NCI-H1694 treated with DMSO at 0.1 percent for 48 hours (cell line): Measurements from ENCODE around the gene MYO7A.

Experiments
- DNase-seq: peaks from one replicate; lab custom pipeline; 2025; lab: John Stamatoyannopoulos, UW

MYO7A gene

GRCh38 chr11:77167791-77168190 is 39.7 kb downstream of the MYO7A start:
- DNase-seq, result no peak

- DNase-seq, result no peak
Observed at GRCh38 chr11:77170107-77170506, 42.1 kb downstream of the MYO7A start.

- no peak for DNase-seq
Observed at GRCh38 chr11:77171254-77171653, 43.2 kb downstream of the MYO7A start.

- DNase-seq, result no peak
Observed at GRCh38 chr11:77171885-77172665, 44.0 kb downstream of the MYO7A start.

- no peak for DNase-seq
Observed at GRCh38 chr11:77172666-77172982, 44.6 kb downstream of the MYO7A start.

- DNase-seq, result no peak
Observed at GRCh38 chr11:77173494-77173893, 45.4 kb downstream of the MYO7A start.

GRCh38 chr11:77174559-77174958 is 46.5 kb downstream of the MYO7A start:
- no peak for DNase-seq

GRCh38 chr11:77175021-77175842 is 47.2 kb downstream of the MYO7A start:
- DNase-seq, result no peak

GRCh38 chr11:77175869-77176539 is 48.0 kb downstream of the MYO7A start:
- DNase-seq, result no peak

GRCh38 chr11:77176996-77177395 is 49.0 kb downstream of the MYO7A start:
- no peak for DNase-seq

- DNase-seq, result no peak
Observed at GRCh38 chr11:77178150-77178549, 50.1 kb downstream of the MYO7A start.

GRCh38 chr11:77179048-77179447 is 51.0 kb downstream of the MYO7A start:
- DNase-seq, result no peak

GRCh38 chr11:77179681-77180080 is 51.6 kb downstream of the MYO7A start:
- no peak for DNase-seq

- DNase-seq, result no peak
Observed at GRCh38 chr11:77180346-77180745, 52.3 kb downstream of the MYO7A start.

GRCh38 chr11:77181226-77181625 is 53.2 kb downstream of the MYO7A start:
- no peak for DNase-seq

GRCh38 chr11:77181799-77182541 is 53.9 kb downstream of the MYO7A start:
- DNase-seq, result no peak

- no peak for DNase-seq
Observed at GRCh38 chr11:77182542-77183430, 54.7 kb downstream of the MYO7A start.

GRCh38 chr11:77183431-77183984 is 55.5 kb downstream of the MYO7A start:
- DNase-seq, result no peak

- DNase-seq, result no peak
Observed at GRCh38 chr11:77184136-77184860, 56.3 kb downstream of the MYO7A start.

- DNase-seq, result no peak
Observed at GRCh38 chr11:77186302-77186701, 58.3 kb downstream of the MYO7A start.
